Esophagus muscularis mucosa (tissue), 4 donors: ENCODE results near the gene VCL.

Source experiments
- EP300 ChIP-seq: sonication (generic); formaldehyde crosslinking; IDR thresholded peaks from one replicate; pipeline ENCODE4 v1.6.1; 2017; ENCODE audit warnings: antibody characterized with exemption
- POLR2A ChIP-seq: fragments of 450-650 bp; IDR thresholded peaks from one replicate; pipeline ENCODE4 v1.6.1; 2017; ENCODE audit warnings: antibody characterized with exemption, moderate library complexity, mild to moderate bottlenecking, low read depth
- POLR2AphosphoS5 ChIP-seq, 2 donors: sonication (generic); formaldehyde crosslinking; IDR thresholded peaks; one replicate each; pipeline ENCODE4 v1.6.1; 2017; ENCODE audit warnings: antibody characterized with exemption in 2 of 2
- TF ChIP-seq, protein P1 (sequence below), 3 experiments: fragments of 200-600 bp in 2 of 3; fragments of 450-650 bp in 1 of 3; sonication (generic) in 2 of 3; IDR thresholded peaks; one replicate each; pipeline ENCODE4 v1.5.1; 2017 to 2019; ENCODE audit warnings: antibody characterized with exemption in 3 of 3, mild to moderate bottlenecking in 2 of 3, moderate library complexity in 1 of 3

DNA sequence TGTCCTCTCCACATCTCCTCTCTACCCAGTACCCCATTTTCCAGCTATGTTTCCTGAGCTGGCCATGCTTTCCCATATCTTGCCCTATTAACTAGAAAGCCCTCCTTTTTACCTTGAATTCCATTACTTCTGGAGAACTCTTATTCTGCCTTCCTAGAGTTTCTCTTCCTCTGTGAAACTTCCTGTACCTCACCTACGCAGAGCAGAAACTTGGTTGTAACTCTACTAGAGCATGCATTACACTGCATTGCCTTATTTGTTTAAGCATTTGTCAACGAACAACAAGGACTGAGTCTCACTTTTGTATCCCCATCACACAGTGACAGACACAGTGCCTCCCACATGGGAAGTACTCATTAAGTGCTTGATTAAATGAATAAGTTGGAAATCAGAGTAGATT is 36.4 kb downstream of the VCL start:
- TF ChIP-seq EP300 = no peak
- TF ChIP-seq, protein P1, sequence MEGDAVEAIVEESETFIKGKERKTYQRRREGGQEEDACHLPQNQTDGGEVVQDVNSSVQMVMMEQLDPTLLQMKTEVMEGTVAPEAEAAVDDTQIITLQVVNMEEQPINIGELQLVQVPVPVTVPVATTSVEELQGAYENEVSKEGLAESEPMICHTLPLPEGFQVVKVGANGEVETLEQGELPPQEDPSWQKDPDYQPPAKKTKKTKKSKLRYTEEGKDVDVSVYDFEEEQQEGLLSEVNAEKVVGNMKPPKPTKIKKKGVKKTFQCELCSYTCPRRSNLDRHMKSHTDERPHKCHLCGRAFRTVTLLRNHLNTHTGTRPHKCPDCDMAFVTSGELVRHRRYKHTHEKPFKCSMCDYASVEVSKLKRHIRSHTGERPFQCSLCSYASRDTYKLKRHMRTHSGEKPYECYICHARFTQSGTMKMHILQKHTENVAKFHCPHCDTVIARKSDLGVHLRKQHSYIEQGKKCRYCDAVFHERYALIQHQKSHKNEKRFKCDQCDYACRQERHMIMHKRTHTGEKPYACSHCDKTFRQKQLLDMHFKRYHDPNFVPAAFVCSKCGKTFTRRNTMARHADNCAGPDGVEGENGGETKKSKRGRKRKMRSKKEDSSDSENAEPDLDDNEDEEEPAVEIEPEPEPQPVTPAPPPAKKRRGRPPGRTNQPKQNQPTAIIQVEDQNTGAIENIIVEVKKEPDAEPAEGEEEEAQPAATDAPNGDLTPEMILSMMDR (IDR thresholded peaks at IDR 0.05) = no peak
- no peak for TF ChIP-seq POLR2AphosphoS5 (IDR thresholded peaks at IDR 0.05)
- TF ChIP-seq POLR2A = no peak
